DND-41 (cell line): ENCODE measurements around the gene CFAP54.

ENCODE experiments used
- ATAC-seq: fragments of 200-7000 bp; cut with Tn5 transposase; 3 replicates; pipeline ENCODE4 v1.9.1; 2021; ENCODE audit warnings: low read depth; ENCODE audit not compliant: insufficient read depth
- DNase-seq: peaks from one replicate; pipeline ENCODE4 v3.0.0-alpha.2; 2020
- H2AFZ ChIP-seq: 2 replicates; pipeline ENCODE4 v1.6.0; 2012; ENCODE audit warnings: low read depth, low read length
- H3K27ac ChIP-seq: 2 replicates; pipeline ENCODE4 v1.5.1; 2012; ENCODE audit warnings: low read length, inconsistent platforms
- H3K27me3 ChIP-seq: fragments of 200-600 bp; sonication (generic); 2 replicates; pipeline ENCODE4 v1.6.0; 2012; ENCODE audit warnings: low read length, mild to moderate bottlenecking, inconsistent platforms; ENCODE audit not compliant: insufficient read depth, poor library complexity
- H3K36me3 ChIP-seq: 2 replicates; pipeline ENCODE4 v1.5.1; 2012; ENCODE audit warnings: low read length, inconsistent platforms; ENCODE audit not compliant: insufficient read depth
- H3K4me1 ChIP-seq: 2 replicates; pipeline ENCODE4 v1.5.1; 2012; ENCODE audit warnings: mild to moderate bottlenecking, low read length; ENCODE audit not compliant: insufficient read depth
- H3K4me2 ChIP-seq: 2 replicates; pipeline ENCODE4 v1.6.0; 2012; ENCODE audit warnings: mild to moderate bottlenecking, moderate library complexity, low read length, inconsistent platforms; ENCODE audit not compliant: insufficient read depth
- H3K4me3 ChIP-seq, 2 experiments: fragments of 200-600 bp in 1 of 2; shearing (Covaris generic) in 1 of 2; 2 replicates each; pipeline ENCODE4 v1.5.1; 2012 to 2016; ENCODE audit warnings: inconsistent platforms in 2 of 2, low read length in 2 of 2, mild to moderate bottlenecking in 2 of 2, low read depth in 1 of 2, moderate library complexity in 1 of 2
- H3K79me2 ChIP-seq: 2 replicates; pipeline ENCODE4 v1.6.0; 2012; ENCODE audit warnings: low read length, inconsistent platforms; ENCODE audit not compliant: insufficient read depth
- H3K9ac ChIP-seq: 2 replicates; pipeline ENCODE4 v1.6.0; 2012; ENCODE audit warnings: low read depth, mild to moderate bottlenecking, inconsistent platforms, low read length, moderate library complexity
- H3K9me3 ChIP-seq: 2 replicates; pipeline ENCODE4 v1.5.1; 2012; ENCODE audit warnings: low read length, moderate library complexity, mild to moderate bottlenecking, inconsistent platforms; ENCODE audit not compliant: insufficient read depth, severe bottlenecking
- H4K20me1 ChIP-seq: 2 replicates; pipeline ENCODE4 v1.6.0; 2012; ENCODE audit warnings: low read length; ENCODE audit not compliant: insufficient read depth
- EZH2 ChIP-seq: IDR thresholded peaks from 3 replicates; pipeline ENCODE4 v1.6.1; 2012; ENCODE audit warnings: borderline replicate concordance, low read depth, mild to moderate bottlenecking, moderate library complexity, low read length, inconsistent platforms; ENCODE audit not compliant: severe bottlenecking
- TF ChIP-seq, protein P1 (sequence below): IDR thresholded peaks from 2 replicates; pipeline ENCODE4 v1.5.1; 2012; ENCODE audit warnings: borderline replicate concordance, low read length, moderate library complexity, mild to moderate bottlenecking; ENCODE audit not compliant: poor library complexity, severe bottlenecking; ENCODE audit errors: extremely low read depth

Gene CFAP54

DNA sequence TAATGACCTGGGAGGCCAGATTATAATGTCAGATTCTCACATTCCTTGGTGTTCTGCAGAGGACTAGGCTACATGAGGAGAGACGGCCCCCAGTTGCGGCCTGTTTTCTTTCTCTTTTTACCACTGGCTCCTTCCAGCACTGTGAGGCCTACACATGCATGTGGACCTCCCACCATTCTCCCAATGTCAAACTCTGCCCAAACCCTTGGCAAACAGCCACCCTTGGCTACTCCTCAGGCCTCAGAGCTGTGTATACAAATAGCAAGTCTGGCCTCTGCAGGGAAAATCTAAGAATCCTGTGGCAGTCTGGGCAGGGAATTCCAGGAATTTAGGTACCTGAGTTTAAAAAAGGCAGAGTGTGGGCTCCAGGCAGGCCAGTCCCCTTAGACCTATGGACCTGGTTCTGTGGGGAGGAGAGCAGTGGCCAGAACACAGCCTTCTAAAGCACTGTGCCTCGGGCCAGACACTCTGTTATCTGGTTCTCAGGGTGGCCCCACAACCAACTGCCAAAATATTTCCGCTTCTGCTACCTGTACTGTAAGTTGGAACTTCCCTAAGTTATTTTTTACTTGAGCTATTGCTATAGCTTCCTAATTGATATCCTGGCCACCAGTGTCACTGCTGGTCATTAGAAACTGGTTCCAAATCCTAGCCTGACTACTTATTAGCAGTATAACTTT is 397.8 kb downstream of the CFAP54 start:
- no peak for TF ChIP-seq EZH2
- TF ChIP-seq, protein P1, sequence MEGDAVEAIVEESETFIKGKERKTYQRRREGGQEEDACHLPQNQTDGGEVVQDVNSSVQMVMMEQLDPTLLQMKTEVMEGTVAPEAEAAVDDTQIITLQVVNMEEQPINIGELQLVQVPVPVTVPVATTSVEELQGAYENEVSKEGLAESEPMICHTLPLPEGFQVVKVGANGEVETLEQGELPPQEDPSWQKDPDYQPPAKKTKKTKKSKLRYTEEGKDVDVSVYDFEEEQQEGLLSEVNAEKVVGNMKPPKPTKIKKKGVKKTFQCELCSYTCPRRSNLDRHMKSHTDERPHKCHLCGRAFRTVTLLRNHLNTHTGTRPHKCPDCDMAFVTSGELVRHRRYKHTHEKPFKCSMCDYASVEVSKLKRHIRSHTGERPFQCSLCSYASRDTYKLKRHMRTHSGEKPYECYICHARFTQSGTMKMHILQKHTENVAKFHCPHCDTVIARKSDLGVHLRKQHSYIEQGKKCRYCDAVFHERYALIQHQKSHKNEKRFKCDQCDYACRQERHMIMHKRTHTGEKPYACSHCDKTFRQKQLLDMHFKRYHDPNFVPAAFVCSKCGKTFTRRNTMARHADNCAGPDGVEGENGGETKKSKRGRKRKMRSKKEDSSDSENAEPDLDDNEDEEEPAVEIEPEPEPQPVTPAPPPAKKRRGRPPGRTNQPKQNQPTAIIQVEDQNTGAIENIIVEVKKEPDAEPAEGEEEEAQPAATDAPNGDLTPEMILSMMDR, result no peak
- DNase-seq (no peak), ATAC-seq (no peak)
- Histone ChIP-seq H3K27me3 (no peaks in the 10 kb centered on the region), H3K4me2 (no peak overlapping the region), H3K79me2 (no peaks in the 10 kb centered on the region), H3K27ac (no peak overlapping the region), H3K9me3 (no peaks in the 10 kb centered on the region), H3K9ac (no peak overlapping the region), H3K4me3 (no peak overlapping the region), H2AFZ (no peak overlapping the region), H3K4me1 (no peaks in the 10 kb centered on the region), H3K36me3 (no peaks in the 10 kb centered on the region), H4K20me1 (no peaks in the 10 kb centered on the region)

- DNase-seq (no peak), ATAC-seq (no peak)
- TF ChIP-seq, protein P1, result no peak
- TF ChIP-seq EZH2, result no peak
- Histone ChIP-seq H3K9me3 (no peaks in the 10 kb centered on the region), H2AFZ (no peak overlapping the region), H3K27ac (no peak overlapping the region), H3K9ac (no peak overlapping the region), H3K4me2 (no peak overlapping the region), H3K4me3 (no peak overlapping the region), H3K79me2 (no peaks in the 10 kb centered on the region), H4K20me1 (no peaks in the 10 kb centered on the region), H3K4me1 (no peaks in the 10 kb centered on the region), H3K27me3 (no peaks in the 10 kb centered on the region), H3K36me3 (no peaks in the 10 kb centered on the region)
These were observed 400.0 kb downstream of the CFAP54 start for GRCh38 chr12:96889273-96889933.

DNA sequence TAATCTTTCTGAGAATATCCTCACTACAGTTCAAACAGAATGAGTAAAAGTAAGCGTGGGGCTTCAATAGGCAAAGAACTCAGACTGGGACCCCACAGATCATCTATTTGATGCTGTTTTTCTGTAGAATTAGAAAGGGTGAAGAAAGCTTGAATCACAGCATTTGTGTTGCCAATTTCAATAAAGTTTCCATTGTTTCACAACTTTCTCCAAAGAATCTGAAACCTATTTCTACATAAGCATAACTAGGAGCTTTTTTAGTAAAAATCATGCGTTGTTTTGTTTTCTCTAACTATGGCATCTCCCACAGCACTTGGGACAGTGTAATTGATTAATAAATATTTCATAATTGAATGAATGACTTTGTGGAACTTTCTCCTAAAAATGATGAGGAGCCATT is 401.0 kb downstream of the CFAP54 start:
- DNase-seq, result no peak
- Histone ChIP-seq H3K27ac (no peak overlapping the region), H2AFZ (no peak overlapping the region)

More for the DNA sequence above, 401.0 kb downstream of the CFAP54 start:
- TF ChIP-seq, protein P1, result no peak
- TF ChIP-seq EZH2, result no peak
- Histone ChIP-seq H3K36me3 (no peaks in the 10 kb centered on the region), H3K4me2 (no peak overlapping the region), H4K20me1 (no peaks in the 10 kb centered on the region), H3K79me2 (no peaks in the 10 kb centered on the region), H3K4me1 (no peaks in the 10 kb centered on the region), H3K27me3 (no peaks in the 10 kb centered on the region), H3K9ac (no peak overlapping the region), H3K9me3 (no peaks in the 10 kb centered on the region), H3K4me3 (no peak overlapping the region)
- no peak for ATAC-seq
